A172 (cell line): ENCODE results near the gene SPTB. TPM values are rescaled to one million over a fixed set of nuclear protein-coding genes. Genes with fewer than 3 reads are reported as not detected.

Source experiments
- DNase-seq: peaks from one replicate; pipeline ENCODE4 v3.0.0-alpha.2; 2015; ENCODE audit warnings: low spot score
- total RNA-seq: library from RNA; depleted of rRNA; stranded (reverse); fragments of >200 nt; shearing (Covaris generic); gene quantifications from 2 replicates; pipeline ENCODE4 v1.2.3, GENCODE V29; 2014

Gene SPTB
- total RNA-seq, 1 experiment from 2014 or later = 1.9 TPM

GRCh38 chr14:64709126-64709525, 170.6 kb downstream of the SPTB start:
- DNase-seq = no peak

GRCh38 chr14:64708148-64709004, 171.3 kb downstream of the SPTB start:
- peak; percentile 64 for DNase-seq

- peak; percentile 62 for DNase-seq
These were observed 172.0 kb downstream of the SPTB start for GRCh38 chr14:64707661-64708060.

GRCh38 chr14:64706593-64707193, 173.0 kb downstream of the SPTB start:
- no peak for DNase-seq

- DNase-seq = no peak
These were observed 173.6 kb downstream of the SPTB start for GRCh38 chr14:64706119-64706592.

- DNase-seq = no peak
These were observed 174.2 kb downstream of the SPTB start for GRCh38 chr14:64705381-64706118.

GRCh38 chr14:64704743-64705380, 174.8 kb downstream of the SPTB start:
- DNase-seq = no peak

GRCh38 chr14:64704143-64704742, 175.5 kb downstream of the SPTB start, which contains the start of gene PLEKHG3:
PLEKHG3 (plus strand) TSS chr14:64704424; CDS start chr14:64727632, 23,208 bp downstream.
- DNase-seq = peak; percentile 53

- no peak for DNase-seq
These were observed 176.1 kb downstream of the SPTB start for GRCh38 chr14:64703395-64704142.

GRCh38 chr14:64702493-64703394, 177.0 kb downstream of the SPTB start:
- DNase-seq = no peak

- DNase-seq = no peak
These were observed 178.0 kb downstream of the SPTB start for GRCh38 chr14:64701660-64702059.

GRCh38 chr14:64700894-64701293, 178.8 kb downstream of the SPTB start:
- no peak for DNase-seq

GRCh38 chr14:64700290-64700689, 179.4 kb downstream of the SPTB start:
- no peak for DNase-seq

GRCh38 chr14:64698903-64699302, 180.8 kb downstream of the SPTB start:
- no peak for DNase-seq

GRCh38 chr14:64696355-64696857, 183.3 kb downstream of the SPTB start:
- no peak for DNase-seq
